SK-N-SH treated with all-trans-retinoic acid at 6 μM for 48 hours (cell line): Measurements from ENCODE around the gene CDR2L.

Source experiments
- ATAC-seq: fragments of 200-7000 bp; cut with Tn5 transposase; 3 replicates; pipeline ENCODE4 v1.9.1; 2020; ENCODE audit warnings: mild to moderate bottlenecking, moderate library complexity
- ARNTL ChIP-seq: fragments of 450-650 bp; formaldehyde crosslinking; IDR thresholded peaks from 2 replicates; pipeline ENCODE4 v1.5.0; 2020; ENCODE audit warnings: low read depth, mild to moderate bottlenecking, moderate library complexity, borderline replicate concordance
- BACH2 ChIP-seq: fragments of 250-450 bp; sonication (Bioruptor Pico); IDR thresholded peaks from 2 replicates; pipeline ENCODE4 v1.9.0; 2021; ENCODE audit warnings: mild to moderate bottlenecking, borderline replicate concordance
- CREB5 ChIP-seq: fragments of 250-450 bp; sonication (Bioruptor Pico); IDR thresholded peaks from 2 replicates; pipeline ENCODE4 v1.5.1; 2020; ENCODE audit warnings: low read depth, mild to moderate bottlenecking, moderate library complexity
- CSDC2 ChIP-seq: fragments of 250-450 bp; sonication (Bioruptor Pico); IDR thresholded peaks from 2 replicates; pipeline ENCODE4 v1.5.0; 2020; ENCODE audit warnings: mild to moderate bottlenecking, moderate library complexity
- ESRRG ChIP-seq: fragments of 250-450 bp; sonication (Bioruptor Pico); IDR thresholded peaks from 2 replicates; pipeline ENCODE4 v1.6.1; 2021; ENCODE audit warnings: mild to moderate bottlenecking
- GLIS3 ChIP-seq: fragments of 250-450 bp; sonication (Bioruptor Pico); IDR thresholded peaks from 2 replicates; pipeline ENCODE4 v1.5.0; 2020; ENCODE audit warnings: mild to moderate bottlenecking, moderate library complexity
- ISL1 ChIP-seq: fragments of 250-450 bp; sonication (Bioruptor Pico); IDR thresholded peaks from 2 replicates; pipeline ENCODE4 v2.1.2; 2022; ENCODE audit warnings: mild to moderate bottlenecking, moderate library complexity
- OSR1 ChIP-seq: fragments of 250-450 bp; sonication (Bioruptor Pico); IDR thresholded peaks from 2 replicates; pipeline ENCODE4 v1.8.0; 2022; ENCODE audit warnings: moderate library complexity, mild to moderate bottlenecking, inconsistent platforms
- PATZ1 ChIP-seq: fragments of 250-450 bp; sonication (Bioruptor Pico); IDR thresholded peaks from 2 replicates; pipeline ENCODE4 v1.8.0; 2020; ENCODE audit warnings: mild to moderate bottlenecking, moderate library complexity, borderline replicate concordance
- PPARA ChIP-seq: fragments of 250-450 bp; sonication (Bioruptor Pico); IDR thresholded peaks from 2 replicates; pipeline ENCODE4 v1.5.0; 2020; ENCODE audit warnings: mild to moderate bottlenecking, borderline replicate concordance
- RARB ChIP-seq: fragments of 250-450 bp; sonication (Bioruptor Pico); IDR thresholded peaks from 2 replicates; pipeline ENCODE4 v1.8.0; 2021; ENCODE audit warnings: mild to moderate bottlenecking, moderate library complexity
- SNAI2 ChIP-seq: fragments of 250-450 bp; sonication (Bioruptor Pico); IDR thresholded peaks from 2 replicates; pipeline ENCODE4 v1.5.0; 2020; ENCODE audit warnings: mild to moderate bottlenecking, moderate library complexity
- TCF4 ChIP-seq: fragments of 250-450 bp; sonication (Bioruptor Pico); IDR thresholded peaks from 2 replicates; pipeline ENCODE4 v1.8.0; 2021; ENCODE audit warnings: mild to moderate bottlenecking, moderate library complexity, borderline replicate concordance
- TOX ChIP-seq: fragments of 250-450 bp; sonication (Bioruptor Pico); IDR thresholded peaks from 2 replicates; pipeline ENCODE4 v1.8.0; 2021; ENCODE audit warnings: mild to moderate bottlenecking, moderate library complexity, borderline replicate concordance
- ZC3H10 ChIP-seq: fragments of 250-450 bp; sonication (Bioruptor Pico); IDR thresholded peaks from 2 replicates; pipeline ENCODE4 v1.5.1; 2021; ENCODE audit warnings: mild to moderate bottlenecking, moderate library complexity
- ZFP3 ChIP-seq: fragments of 250-450 bp; sonication (Bioruptor Pico); IDR thresholded peaks from 2 replicates; pipeline ENCODE4 v1.5.0; 2020; ENCODE audit warnings: mild to moderate bottlenecking, moderate library complexity
- ZNF565 ChIP-seq: fragments of 450-650 bp; formaldehyde crosslinking; conservative IDR thresholded peaks from 2 replicates; pipeline ENCODE4 v1.5.0; 2020; ENCODE audit warnings: low read depth, mild to moderate bottlenecking, moderate library complexity
- ZNF70 ChIP-seq: fragments of 450-650 bp; formaldehyde crosslinking; IDR thresholded peaks from 2 replicates; pipeline ENCODE4 v1.5.0; 2020; ENCODE audit warnings: mild to moderate bottlenecking, moderate library complexity
- ZNF8 ChIP-seq: fragments of 450-650 bp; formaldehyde crosslinking; IDR thresholded peaks from 2 replicates; pipeline ENCODE4 v1.5.0; 2020; ENCODE audit warnings: mild to moderate bottlenecking, moderate library complexity
- TF ChIP-seq, protein P1 (sequence below): fragments of 250-450 bp; sonication (Bioruptor Pico); IDR thresholded peaks from 2 replicates; pipeline ENCODE4 v1.5.1; 2021; ENCODE audit warnings: mild to moderate bottlenecking, moderate library complexity

Gene CDR2L

GRCh38 chr17:74971069-74971841 is 16.2 kb upstream of the CDR2L start:
- TF ChIP-seq SNAI2, result no peak
- TF ChIP-seq TOX, result no peak
- no peak for TF ChIP-seq CSDC2 (CRISPR knock-in tag)
- no peak for TF ChIP-seq RARB (CRISPR knock-in tag)
- TF ChIP-seq ESRRG (CRISPR knock-in tag), result no peak
- no peak for TF ChIP-seq CREB5 (CRISPR knock-in tag)
- no peak for TF ChIP-seq ZNF565 (CRISPR knock-in tag)
- TF ChIP-seq TCF4, result no peak
- no peak for TF ChIP-seq GLIS3 (CRISPR knock-in tag)
- no peak for TF ChIP-seq ZNF70 (CRISPR knock-in tag)
- TF ChIP-seq, all 23 proteins: peak for 0
- peak; percentile 7; the same call in 2 of the 3 replicates for ATAC-seq

DNA sequence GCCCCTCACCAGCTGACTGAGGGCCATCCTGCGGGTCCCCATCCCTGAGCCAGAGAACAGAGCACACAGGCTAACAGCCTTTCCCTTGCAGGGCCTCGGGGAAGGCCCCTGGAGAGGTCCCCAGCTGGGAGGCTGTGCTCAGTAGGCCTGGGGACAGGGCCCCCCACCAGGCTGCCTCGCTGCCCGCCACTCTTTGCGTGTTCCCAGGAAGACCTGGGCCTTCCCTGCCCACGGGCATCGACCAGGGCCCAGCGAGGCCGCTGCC is 15.7 kb upstream of the CDR2L start:
- TF ChIP-seq OSR1 (CRISPR knock-in tag) (no peak), RARB (CRISPR knock-in tag) (no peak), ZC3H10 (CRISPR knock-in tag) (no peak), CSDC2 (CRISPR knock-in tag) (no peak), SNAI2 (no peak), ZFP3 (no peak), BACH2 (no peak), GLIS3 (CRISPR knock-in tag) (no peak)
- TF ChIP-seq, all 23 proteins: peak for 0
- ATAC-seq, result peak; percentile 34; the same call in 2 of the 3 replicates

DNA sequence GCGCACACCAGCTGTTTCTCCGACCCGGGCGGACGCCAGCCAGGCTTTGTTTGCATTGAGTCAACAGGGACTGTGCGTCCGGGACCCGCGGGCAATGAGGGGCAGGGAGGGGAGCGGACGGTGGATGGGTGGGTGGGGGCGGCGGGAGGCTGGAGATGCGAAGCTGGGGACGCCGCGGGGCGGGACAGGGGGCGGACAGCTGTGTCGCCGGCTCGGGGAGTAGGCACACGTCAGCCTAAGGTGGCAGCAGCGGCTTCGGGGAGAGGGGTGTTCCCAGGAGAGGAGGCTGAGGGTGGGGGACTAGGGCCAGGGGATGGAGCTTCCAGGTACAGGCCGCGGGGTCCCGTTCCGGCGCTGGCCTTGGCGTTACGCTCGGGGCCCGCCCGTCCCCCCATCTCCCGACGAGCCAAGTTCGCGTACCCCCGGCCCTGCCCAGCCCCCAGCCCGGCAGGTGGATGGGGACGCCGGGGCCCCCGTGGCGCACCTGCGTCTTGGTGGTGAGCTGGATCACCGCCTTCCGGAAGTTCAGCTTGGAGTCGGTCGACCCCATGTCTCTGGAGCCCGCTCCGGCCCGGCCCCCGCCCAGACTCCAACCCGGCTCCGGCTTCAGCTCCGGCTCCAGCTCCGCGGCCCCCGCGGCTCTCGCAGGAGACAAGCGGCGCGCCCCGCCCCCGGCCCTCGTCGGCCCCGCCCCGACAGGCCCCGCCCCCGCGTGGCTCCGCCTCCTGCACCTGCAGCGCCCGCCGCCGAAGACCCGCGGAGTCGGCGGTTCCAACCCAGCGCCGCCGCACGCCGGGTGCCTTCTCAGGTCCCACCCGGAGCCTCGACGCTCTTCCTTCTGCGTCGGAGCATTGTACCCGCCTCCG is 15.1 kb upstream of the CDR2L start, which contains the start of gene HID1:
TSS of gene HID1 (minus strand) at position 653 of the 866 bp plus-strand sequence. CDS start at position 550, 103 bp downstream.
- ATAC-seq, result peak; percentile 70
- TF ChIP-seq, protein P1, sequence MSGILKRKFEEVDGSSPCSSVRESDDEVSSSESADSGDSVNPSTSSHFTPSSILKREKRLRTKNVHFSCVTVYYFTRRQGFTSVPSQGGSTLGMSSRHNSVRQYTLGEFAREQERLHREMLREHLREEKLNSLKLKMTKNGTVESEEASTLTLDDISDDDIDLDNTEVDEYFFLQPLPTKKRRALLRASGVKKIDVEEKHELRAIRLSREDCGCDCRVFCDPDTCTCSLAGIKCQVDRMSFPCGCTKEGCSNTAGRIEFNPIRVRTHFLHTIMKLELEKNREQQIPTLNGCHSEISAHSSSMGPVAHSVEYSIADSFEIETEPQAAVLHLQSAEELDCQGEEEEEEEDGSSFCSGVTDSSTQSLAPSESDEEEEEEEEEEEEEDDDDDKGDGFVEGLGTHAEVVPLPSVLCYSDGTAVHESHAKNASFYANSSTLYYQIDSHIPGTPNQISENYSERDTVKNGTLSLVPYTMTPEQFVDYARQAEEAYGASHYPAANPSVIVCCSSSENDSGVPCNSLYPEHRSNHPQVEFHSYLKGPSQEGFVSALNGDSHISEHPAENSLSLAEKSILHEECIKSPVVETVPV (CRISPR knock-in tag), result no peak
- TF ChIP-seq BACH2 (no peak), TCF4 (no peak)

DNA sequence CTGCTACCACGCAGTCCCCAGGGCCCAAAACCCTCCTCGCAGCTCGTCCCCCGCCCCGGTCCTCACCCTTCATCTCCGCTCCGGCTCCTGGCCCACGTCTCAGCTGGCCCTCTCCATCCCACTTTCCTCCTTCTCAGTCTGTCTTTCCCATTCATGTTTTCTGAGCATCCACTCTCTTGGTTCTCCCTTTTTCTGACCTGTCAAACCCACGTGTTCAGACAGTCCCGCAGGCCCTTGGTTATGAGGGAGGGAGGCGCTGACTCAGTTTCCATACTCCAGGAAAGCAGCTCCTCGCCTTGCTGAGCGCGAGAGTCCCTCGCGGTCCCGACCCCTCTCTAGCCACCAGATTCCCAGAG is 14.5 kb upstream of the CDR2L start:
- no peak for TF ChIP-seq ESRRG (CRISPR knock-in tag)
- no peak; the same call in 2 of the 3 replicates for ATAC-seq

GRCh38 chr17:74975943-74976342 is 11.5 kb upstream of the CDR2L start:
- no peak for ATAC-seq
- TF ChIP-seq OSR1 (CRISPR knock-in tag) (no peak), ESRRG (CRISPR knock-in tag) (no peak), ISL1 (no peak), CREB5 (CRISPR knock-in tag) (no peak), TCF4 (no peak), PPARA (CRISPR knock-in tag) (no peak)

GRCh38 chr17:74977802-74978201 is 9.6 kb upstream of the CDR2L start:
- TF ChIP-seq ARNTL (no peak), ZFP3 (no peak), ZNF8 (CRISPR knock-in tag) (no peak), GLIS3 (CRISPR knock-in tag) (no peak)
- ATAC-seq, result no peak

DNA sequence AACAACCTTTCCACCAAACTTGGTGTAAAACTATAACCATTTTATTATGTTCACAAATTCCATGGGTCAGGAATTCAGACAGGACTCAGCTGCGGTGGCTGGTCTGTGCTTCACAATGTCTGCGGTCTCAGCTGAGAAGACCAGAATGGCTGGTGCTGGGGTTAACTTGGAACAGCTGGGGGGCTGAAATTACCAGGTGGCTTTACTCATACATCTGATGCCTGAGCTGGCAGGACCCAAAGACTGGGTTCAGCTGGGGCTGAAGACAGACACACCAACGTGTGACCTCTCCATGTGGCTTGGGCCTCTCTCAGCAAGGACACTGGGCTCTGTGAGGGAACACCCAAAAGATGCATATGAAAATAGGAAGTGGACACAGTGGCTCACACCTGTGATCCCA is 9.2 kb upstream of the CDR2L start:
- ATAC-seq, result no peak
- TF ChIP-seq PPARA (CRISPR knock-in tag), result no peak
- TF ChIP-seq TCF4, result no peak
- TF ChIP-seq ZNF565 (CRISPR knock-in tag), result no peak
- no peak for TF ChIP-seq SNAI2
- TF ChIP-seq ARNTL, result no peak
- TF ChIP-seq RARB (CRISPR knock-in tag), result no peak
- no peak for TF ChIP-seq BACH2
- no peak for TF ChIP-seq ZNF8 (CRISPR knock-in tag)
- no peak for TF ChIP-seq TOX
- TF ChIP-seq PATZ1, result no peak
- no peak for TF ChIP-seq ISL1
- no peak for TF ChIP-seq ZC3H10 (CRISPR knock-in tag)
